OCI-LY3 (cell line): Measurements from ENCODE around the gene HAUS7.

Experiments
- H2AFZ ChIP-seq: fragments of 200-600, 300-600 bp; shearing (Covaris generic); 2 replicates; pipeline ENCODE4 v1.6.0; 2014; ENCODE audit warnings: antibody characterized with exemption, low read depth, low read length
- H3K27ac ChIP-seq: fragments of 200-600, 300-600 bp; sonication (generic); 2 replicates; pipeline ENCODE4 v1.5.1; 2014; ENCODE audit warnings: mild to moderate bottlenecking, low read length, moderate library complexity, mixed read lengths
- H3K27me3 ChIP-seq: fragments of 200-600, 300-600 bp; sonication (generic); 2 replicates; pipeline ENCODE4 v1.6.1; 2014; ENCODE audit warnings: low read depth, low read length, mixed read lengths
- H3K36me3 ChIP-seq: fragments of 200-600, 300-600 bp; sonication (generic); replicated peaks from 2 replicates; pipeline ENCODE3; 2014; ENCODE audit warnings: low read depth, low read length, mixed read lengths
- H3K4me1 ChIP-seq: fragments of 300-600, 200-600 bp; sonication (generic); 2 replicates; pipeline ENCODE4 v1.6.1; 2014; ENCODE audit warnings: low read length, mixed read lengths
- H3K4me2 ChIP-seq: fragments of 200-600, 300-600 bp; sonication (generic); 2 replicates; pipeline ENCODE4 v1.6.1; 2014; ENCODE audit warnings: low read length, mixed read lengths
- H3K4me3 ChIP-seq: fragments of 300-600, 200-600 bp; sonication (generic); 2 replicates; pipeline ENCODE4 v1.5.1; 2014; ENCODE audit warnings: antibody characterized with exemption, mild to moderate bottlenecking, low read length, moderate library complexity
- H3K79me2 ChIP-seq: fragments of 300-600, 200-600 bp; shearing (Covaris generic); 2 replicates; pipeline ENCODE4 v1.6.1; 2014; ENCODE audit warnings: mild to moderate bottlenecking, low read length, mixed read lengths
- H3K9ac ChIP-seq: fragments of 300-600, 200-600 bp; shearing (Covaris generic); 2 replicates; pipeline ENCODE4 v1.6.0; 2014; ENCODE audit warnings: mild to moderate bottlenecking, low read length, moderate library complexity
- H3K9me3 ChIP-seq: fragments of 200-600, 300-600 bp; shearing (Covaris generic); 2 replicates; pipeline ENCODE4 v1.6.1; 2014; ENCODE audit warnings: low read length, mixed read lengths; ENCODE audit not compliant: insufficient read depth
- H4K20me1 ChIP-seq: fragments of 200-600, 300-600 bp; sonication (generic); 2 replicates; pipeline ENCODE4 v1.6.1; 2016; ENCODE audit warnings: low read length, mixed read lengths; ENCODE audit not compliant: insufficient read depth
- CTCF ChIP-seq: fragments of 200-600, 300-600 bp; sonication (generic); IDR thresholded peaks from 2 replicates; pipeline ENCODE4 v1.5.1; 2014; ENCODE audit warnings: antibody characterized with exemption, low read length, low read depth
- EZH2phosphoT487 ChIP-seq: fragments of 200-600 bp; shearing (Covaris generic); IDR thresholded peaks from 2 replicates; pipeline ENCODE4 v1.6.1; 2018; ENCODE audit warnings: antibody characterized with exemption, mixed run types, low read depth

Gene HAUS7

GRCh38 chrX:153471663-153472280 lies 1.4 kb upstream of the HAUS7 start:
- Histone ChIP-seq H3K4me1 (peaks cover 4% of the 10 kb centered on the region), H3K36me3 (no peaks in the 10 kb centered on the region), H3K27me3 (no peaks in the 10 kb centered on the region), H3K9me3 (no peaks in the 10 kb centered on the region), H3K27ac (no peak overlapping the region), H3K4me2 (no peak overlapping the region), H3K79me2 (peaks cover 35% of the 10 kb centered on the region), H2AFZ (no peak overlapping the region), H3K9ac (no peak overlapping the region), H4K20me1 (no peaks in the 10 kb centered on the region), H3K4me3 (no peak overlapping the region)
- no peak for TF ChIP-seq EZH2phosphoT487
- no peak for TF ChIP-seq CTCF

DNA sequence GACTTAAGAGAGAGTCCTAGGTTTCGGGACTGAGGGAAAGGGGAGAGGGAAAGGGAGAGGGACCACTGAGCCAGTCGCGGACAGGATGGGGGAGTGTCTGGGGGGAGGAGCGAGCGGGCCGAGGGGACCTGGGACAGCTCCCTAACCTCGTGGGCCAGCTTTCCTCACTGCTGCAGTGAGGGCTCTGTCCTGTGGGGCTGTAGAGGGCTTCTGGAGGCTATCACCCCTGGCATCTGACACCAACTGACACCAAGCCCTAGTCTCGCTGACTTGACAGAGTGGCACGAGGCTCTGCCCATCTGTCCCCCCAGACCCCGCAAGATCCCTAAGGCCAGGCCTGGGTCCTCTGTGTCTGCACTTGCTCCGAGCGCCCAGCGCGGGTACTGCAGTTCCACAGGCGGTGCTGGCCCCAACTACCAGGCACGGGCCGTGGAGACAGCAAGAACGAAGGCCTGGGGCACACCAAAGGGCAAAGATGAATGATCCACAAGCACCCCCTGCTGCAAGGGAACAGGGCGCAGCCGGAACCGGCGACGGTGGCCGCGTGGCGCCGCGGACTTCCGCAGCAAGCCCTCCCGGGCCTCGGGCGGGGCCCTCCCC lies 465 bp downstream of the HAUS7 start:
- H3K27me3 ChIP-seq: no peaks in the 10 kb centered on the region
- H3K36me3 ChIP-seq: no peaks in the 10 kb centered on the region
- TF ChIP-seq CTCF: no peak; the same call in 1 of the 2 replicates
- no peak for TF ChIP-seq EZH2phosphoT487
- H3K79me2 ChIP-seq: peaks cover 47% of the 10 kb centered on the region
- no peaks in the 10 kb centered on the region for H4K20me1 ChIP-seq
- H2AFZ ChIP-seq: 0 out of 2 replicates have a peak overlapping the region, but pooled peaks have one; percentile 44
- no peaks in the 10 kb centered on the region for H3K9me3 ChIP-seq
- H3K4me3 ChIP-seq: peak overlapping the region; percentile 100
- H3K9ac ChIP-seq: peak overlapping the region; percentile 90
- peak overlapping the region; percentile 90 for H3K4me2 ChIP-seq
- H3K27ac ChIP-seq: 0 out of 2 replicates have a peak overlapping the region, but pooled peaks have one; percentile 25
- peaks cover 4% of the 10 kb centered on the region for H3K4me1 ChIP-seq

GRCh38 chrX:153468008-153468580 lies 2.3 kb downstream of the HAUS7 start:
- peaks cover 4% of the 10 kb centered on the region for H3K4me1 ChIP-seq
- H3K4me3 ChIP-seq: no peak overlapping the region
- no peak overlapping the region for H3K27ac ChIP-seq
- H4K20me1 ChIP-seq: no peaks in the 10 kb centered on the region
- H3K36me3 ChIP-seq: no peaks in the 10 kb centered on the region
- no peak overlapping the region for H3K9ac ChIP-seq
- no peaks in the 10 kb centered on the region for H3K9me3 ChIP-seq
- no peaks in the 10 kb centered on the region for H3K27me3 ChIP-seq
- H2AFZ ChIP-seq: no peak overlapping the region
- H3K79me2 ChIP-seq: peaks cover 47% of the 10 kb centered on the region
- no peak for TF ChIP-seq EZH2phosphoT487
- TF ChIP-seq CTCF: no peak
- no peak overlapping the region for H3K4me2 ChIP-seq

- Histone ChIP-seq H4K20me1 (no peaks in the 10 kb centered on the region), H3K4me2 (no peak overlapping the region), H3K4me1 (no peaks in the 10 kb centered on the region; the same call in 1 of the 2 replicates), H3K36me3 (peaks cover 3% of the 10 kb centered on the region), H3K79me2 (peaks cover 47% of the 10 kb centered on the region), H3K27ac (no peak overlapping the region), H3K4me3 (no peak overlapping the region), H3K9ac (no peak overlapping the region), H3K9me3 (no peaks in the 10 kb centered on the region), H2AFZ (no peak overlapping the region), H3K27me3 (no peaks in the 10 kb centered on the region)
- TF ChIP-seq CTCF: no peak
- TF ChIP-seq EZH2phosphoT487: no peak
Observed at GRCh38 chrX:153465691-153466380, 4.5 kb downstream of the HAUS7 start.
